Ovary (tissue), 9 donors: ENCODE results near the gene DENND1A. TPM values are rescaled to one million over a fixed set of nuclear protein-coding genes. Genes with fewer than 3 reads are reported as not detected.

Experiments
- DNase-seq, 5 donors: peaks; one replicate each; pipeline ENCODE4 v3.0.0-alpha.2; 2019 to 2020
- H3K27ac ChIP-seq, 2 donors: fragments of 200-600 bp; one replicate each; pipeline versions ENCODE4 v1.5.1 to v1.8.0; 2019 to 2022
- H3K27me3 ChIP-seq: fragments of 200-600 bp; one replicate; pipeline ENCODE4 v1.8.0; 2022
- H3K36me3 ChIP-seq: fragments of 200-600 bp; sonication (generic); one replicate; pipeline ENCODE4 v1.5.1; 2019
- H3K4me1 ChIP-seq: one replicate; pipeline ENCODE4 v1.8.1; 2013; ENCODE audit warnings: mild to moderate bottlenecking, moderate library complexity; ENCODE audit not compliant: insufficient read depth
- H3K4me3 ChIP-seq: fragments of 200-600 bp; sonication (generic); one replicate; pipeline ENCODE4 v1.5.1; 2017
- H3K9me3 ChIP-seq, 2 donors: fragments of 200-600 bp in 1 of 2; sonication (generic) in 1 of 2; one replicate each; pipeline versions ENCODE4 v1.5.1 to v1.8.1; 2013 to 2019; ENCODE audit warnings: mild to moderate bottlenecking in 1 of 2, moderate library complexity in 1 of 2
- EP300 ChIP-seq: sonication (generic); formaldehyde crosslinking; IDR thresholded peaks from one replicate; pipeline ENCODE4 v1.6.1; 2017; ENCODE audit warnings: antibody characterized with exemption
- POLR2A ChIP-seq: fragments of 450-650 bp; IDR thresholded peaks from one replicate; pipeline ENCODE4 v1.6.1; 2017; ENCODE audit warnings: antibody characterized with exemption, mild to moderate bottlenecking, moderate library complexity
- WGBS, 3 donors: extraction: QIAGEN DNeasy Blood & Tissue Kit in 1 of 3; methylation state at CpG; one replicate each; pipeline versions ENCODE4 v1.1.5 to v1.1.7; 2013 to 2017; 5-methylcytosine and 5-hydroxymethylcytosine counted together
- intact Hi-C, 4 donors: fragments of 100-400 bp; cut with DNase I; formaldehyde crosslinking; loops; one replicate each; pipeline versions ENCODE4 v1.11.0 to v1.15.1; 2022 to 2023
- polyA plus RNA-seq, 2 donors: library from polyadenylated mRNA; stranded (reverse); fragments of 200-250 nt in 1 of 2; fragments of 350-450 nt in 1 of 2; fragmentation: Illumina TruSeq in 1 of 2; extraction: RNeasy Lipid Tissue Mini Kit (QIAGEN cat#74804) in 1 of 2; gene quantifications; one replicate each; pipeline ENCODE4 v1.2.3, GENCODE V29; 2013 to 2014
- total RNA-seq, 7 donors: library from RNA; depleted of rRNA in 2 of 7; stranded (reverse); fragments of >200 nt in 2 of 7; fragmentation: NEBNext Ultra II Directional in 3 of 7; extraction: Animal tissue kit (Norgen Biotek cat#: 25700) in 3 of 7; gene quantifications; one replicate each; pipeline versions ENCODE4 v1.1.0 to v1.2.4, GENCODE V29; 2016 to 2023
- TF ChIP-seq, protein P1 (sequence below), 3 donors: fragments of 450-650 bp in 2 of 3; fragments of 200-600 bp in 1 of 3; IDR thresholded peaks; one replicate each; pipeline versions ENCODE4 v1.5.1 to v1.8.0; 2016 to 2022; ENCODE audit warnings: antibody characterized with exemption in 3 of 3, mild to moderate bottlenecking in 1 of 3
- donor health status: DM: no; HTN: no; CAD: no; lungs with moderate emphysema.
- donor health status: DM: no; HTN: no; CAD: no.
- donor health status: Bipolar disorder and iron deficiency.
- donor health status: DM: yes; HTN: yes; CAD: no.
- donor health status: DM: no; HTN: no; CAD: no.
- donor health status: DM: yes; HTN: yes; CAD: no.

DENND1A gene
- total and polyA plus RNA-seq, 9 donors = 10.4 to 24.5 (median 17.1) TPM

- no peak for DNase-seq
- WGBS, 3 donors = 93 to 96% (median 94%) methylated on average over 9 of the region's 9 CpGs
- no peaks in the 10 kb centered on the region for H3K27me3 ChIP-seq
- no peaks in the 10 kb centered on the region for H3K36me3 ChIP-seq
- H3K4me3 ChIP-seq = no peak overlapping the region
- no peak overlapping the region for H3K27ac ChIP-seq
- H3K9me3 ChIP-seq = no peaks in the 10 kb centered on the region
- TF ChIP-seq POLR2A = no peak
- TF ChIP-seq EP300 = no peak
- TF ChIP-seq, protein P1, sequence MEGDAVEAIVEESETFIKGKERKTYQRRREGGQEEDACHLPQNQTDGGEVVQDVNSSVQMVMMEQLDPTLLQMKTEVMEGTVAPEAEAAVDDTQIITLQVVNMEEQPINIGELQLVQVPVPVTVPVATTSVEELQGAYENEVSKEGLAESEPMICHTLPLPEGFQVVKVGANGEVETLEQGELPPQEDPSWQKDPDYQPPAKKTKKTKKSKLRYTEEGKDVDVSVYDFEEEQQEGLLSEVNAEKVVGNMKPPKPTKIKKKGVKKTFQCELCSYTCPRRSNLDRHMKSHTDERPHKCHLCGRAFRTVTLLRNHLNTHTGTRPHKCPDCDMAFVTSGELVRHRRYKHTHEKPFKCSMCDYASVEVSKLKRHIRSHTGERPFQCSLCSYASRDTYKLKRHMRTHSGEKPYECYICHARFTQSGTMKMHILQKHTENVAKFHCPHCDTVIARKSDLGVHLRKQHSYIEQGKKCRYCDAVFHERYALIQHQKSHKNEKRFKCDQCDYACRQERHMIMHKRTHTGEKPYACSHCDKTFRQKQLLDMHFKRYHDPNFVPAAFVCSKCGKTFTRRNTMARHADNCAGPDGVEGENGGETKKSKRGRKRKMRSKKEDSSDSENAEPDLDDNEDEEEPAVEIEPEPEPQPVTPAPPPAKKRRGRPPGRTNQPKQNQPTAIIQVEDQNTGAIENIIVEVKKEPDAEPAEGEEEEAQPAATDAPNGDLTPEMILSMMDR (IDR thresholded peaks at IDR 0.05) = no peak
- H3K4me1 ChIP-seq = no peaks in the 10 kb centered on the region
- intact Hi-C loops = loop anchor here in 1 of 4 donors (10.0 kb wide), 1 partner anchor 741 kb away; no protein-coding TSS in a partner anchor
Measured at GRCh38 chr9:123864251-123864650, 65.7 kb downstream of the DENND1A start.

GRCh38 chr9:123863164-123863855 is 66.6 kb downstream of the DENND1A start:
- Histone ChIP-seq H3K27ac (no peak overlapping the region), H3K4me3 (no peak overlapping the region), H3K27me3 (no peaks in the 10 kb centered on the region), H3K4me1 (no peaks in the 10 kb centered on the region), H3K36me3 (no peaks in the 10 kb centered on the region), H3K9me3 (no peaks in the 10 kb centered on the region)
- DNase-seq = no peak
- intact Hi-C loops = loop anchor here in 1 of 4 donors (10.0 kb wide), 1 partner anchor 741 kb away; no protein-coding TSS in a partner anchor
- WGBS, 3 donors = 71 to 75% (median 74%) methylated on average over 5 of the region's 5 CpGs
- TF ChIP-seq POLR2A (no peak), EP300 (no peak)
- TF ChIP-seq, protein P1 (IDR thresholded peaks at IDR 0.05) = no peak

DNA sequence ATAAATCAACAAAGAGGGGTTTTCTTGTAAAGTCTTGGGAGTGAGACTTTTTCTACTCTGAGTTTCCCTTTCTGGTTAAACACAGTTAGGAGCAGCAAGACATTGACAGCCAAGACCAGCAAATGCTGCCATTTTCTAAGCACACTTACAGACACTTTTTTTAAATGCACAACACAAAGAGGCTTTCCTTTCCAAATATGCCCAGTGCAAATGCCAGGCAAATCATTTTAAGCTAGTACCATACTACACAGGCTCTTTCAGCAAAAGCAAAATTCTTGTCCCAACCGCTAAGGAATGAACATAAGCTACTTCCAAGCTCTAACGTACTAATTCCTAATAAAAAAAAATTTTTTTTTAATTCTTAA is 68.2 kb downstream of the DENND1A start:
- no peak for DNase-seq
- no peaks in the 10 kb centered on the region for H3K4me1 ChIP-seq
- no peak overlapping the region for H3K4me3 ChIP-seq
- intact Hi-C loops = loop anchor here in 1 of 4 donors (10.0 kb wide), 1 partner anchor 743 kb away; no protein-coding TSS in a partner anchor
- TF ChIP-seq, protein P1 (IDR thresholded peaks at IDR 0.05) = no peak
- TF ChIP-seq EP300 = no peak
- no peak for TF ChIP-seq POLR2A
- no peaks in the 10 kb centered on the region for H3K36me3 ChIP-seq
- H3K27ac ChIP-seq = no peak overlapping the region
- H3K9me3 ChIP-seq = no peaks in the 10 kb centered on the region
- no peaks in the 10 kb centered on the region for H3K27me3 ChIP-seq
- WGBS, 3 donors = 94 to 97% (median 97%) methylated on average over 2 of the region's 2 CpGs

GRCh38 chr9:123861086-123861755 is 68.7 kb downstream of the DENND1A start:
- DNase-seq = no peak
- no peak for TF ChIP-seq EP300
- Histone ChIP-seq H3K27me3 (no peaks in the 10 kb centered on the region), H3K27ac (no peak overlapping the region), H3K4me3 (no peak overlapping the region), H3K4me1 (no peaks in the 10 kb centered on the region), H3K36me3 (no peaks in the 10 kb centered on the region), H3K9me3 (no peaks in the 10 kb centered on the region)
- 91 to 92% (median 92%) methylated on average over 2 of the region's 2 CpGs for WGBS, 3 donors
- intact Hi-C loops = loop anchor here in 1 of 4 donors (10.0 kb wide), 1 partner anchor 744 kb away; no protein-coding TSS in a partner anchor

- TF ChIP-seq, protein P1 (IDR thresholded peaks at IDR 0.05) = no peak
- TF ChIP-seq EP300 = no peak
Measured at GRCh38 chr9:123860603-123861002, 69.3 kb downstream of the DENND1A start.

More at GRCh38 chr9:123860603-123861002, 69.3 kb downstream of the DENND1A start:
- H3K9me3 ChIP-seq = no peaks in the 10 kb centered on the region
- H3K27ac ChIP-seq = no peak overlapping the region
- H3K36me3 ChIP-seq = no peaks in the 10 kb centered on the region
- H3K4me1 ChIP-seq = no peaks in the 10 kb centered on the region
- 83 to 98% (median 97%) methylated on average over 4 of the region's 4 CpGs for WGBS, 3 donors
- H3K4me3 ChIP-seq = no peak overlapping the region
- DNase-seq = no peak
- intact Hi-C loops = loop anchor here in 1 of 4 donors (10.0 kb wide), 1 partner anchor 744 kb away; no protein-coding TSS in a partner anchor
- no peaks in the 10 kb centered on the region for H3K27me3 ChIP-seq
